ENCODE measurements around the gene POLE2.

DNA sequence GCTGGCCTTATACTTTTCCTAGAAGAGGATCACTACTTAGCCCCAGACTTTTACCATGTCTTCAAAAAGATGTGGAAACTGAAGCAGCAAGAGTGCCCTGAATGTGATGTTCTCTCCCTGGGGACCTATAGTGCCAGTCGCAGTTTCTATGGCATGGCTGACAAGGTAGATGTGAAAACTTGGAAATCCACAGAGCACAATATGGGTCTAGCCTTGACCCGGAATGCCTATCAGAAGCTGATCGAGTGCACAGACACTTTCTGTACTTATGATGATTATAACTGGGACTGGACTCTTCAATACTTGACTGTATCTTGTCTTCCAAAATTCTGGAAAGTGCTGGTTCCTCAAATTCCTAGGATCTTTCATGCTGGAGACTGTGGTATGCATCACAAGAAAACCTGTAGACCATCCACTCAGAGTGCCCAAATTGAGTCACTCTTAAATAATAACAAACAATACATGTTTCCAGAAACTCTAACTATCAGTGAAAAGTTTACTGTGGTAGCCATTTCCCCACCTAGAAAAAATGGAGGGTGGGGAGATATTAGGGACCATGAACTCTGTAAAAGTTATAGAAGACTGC, 65.9 kb downstream of the POLE2 start:
- no peak for TF ChIP-seq TCF7L2 (IDR thresholded peaks at IDR 0.05; ENCODE audit: low read depth, low read length)
- TF ChIP-seq, protein P1, sequence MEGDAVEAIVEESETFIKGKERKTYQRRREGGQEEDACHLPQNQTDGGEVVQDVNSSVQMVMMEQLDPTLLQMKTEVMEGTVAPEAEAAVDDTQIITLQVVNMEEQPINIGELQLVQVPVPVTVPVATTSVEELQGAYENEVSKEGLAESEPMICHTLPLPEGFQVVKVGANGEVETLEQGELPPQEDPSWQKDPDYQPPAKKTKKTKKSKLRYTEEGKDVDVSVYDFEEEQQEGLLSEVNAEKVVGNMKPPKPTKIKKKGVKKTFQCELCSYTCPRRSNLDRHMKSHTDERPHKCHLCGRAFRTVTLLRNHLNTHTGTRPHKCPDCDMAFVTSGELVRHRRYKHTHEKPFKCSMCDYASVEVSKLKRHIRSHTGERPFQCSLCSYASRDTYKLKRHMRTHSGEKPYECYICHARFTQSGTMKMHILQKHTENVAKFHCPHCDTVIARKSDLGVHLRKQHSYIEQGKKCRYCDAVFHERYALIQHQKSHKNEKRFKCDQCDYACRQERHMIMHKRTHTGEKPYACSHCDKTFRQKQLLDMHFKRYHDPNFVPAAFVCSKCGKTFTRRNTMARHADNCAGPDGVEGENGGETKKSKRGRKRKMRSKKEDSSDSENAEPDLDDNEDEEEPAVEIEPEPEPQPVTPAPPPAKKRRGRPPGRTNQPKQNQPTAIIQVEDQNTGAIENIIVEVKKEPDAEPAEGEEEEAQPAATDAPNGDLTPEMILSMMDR (IDR thresholded peaks at IDR 0.05) = no peak
- no peak for TF ChIP-seq POLR2AphosphoS5 (IDR thresholded peaks at IDR 0.05; ENCODE audit: low read depth, low read length)
- TF ChIP-seq REST (IDR thresholded peaks at IDR 0.05; ENCODE audit: insufficient read depth in 1 of 2, low read depth in 2 of 2, low read length in 1 of 2) = no peak

Measured in Panc1 (cell line).